ENCODE data around the gene GOLPH3L. TPM values are rescaled to one million over a fixed set of nuclear protein-coding genes. Genes with fewer than 3 reads are reported as not detected.
"Not testable (repeated sequence)": the region's sequence is repeated elsewhere in the genome, so short reads cannot be mapped to it uniquely, and the experiment has no call there.

The GOLPH3L gene
- total RNA-seq, 1 donor from 2014 or later = 14.7 TPM

DNA sequence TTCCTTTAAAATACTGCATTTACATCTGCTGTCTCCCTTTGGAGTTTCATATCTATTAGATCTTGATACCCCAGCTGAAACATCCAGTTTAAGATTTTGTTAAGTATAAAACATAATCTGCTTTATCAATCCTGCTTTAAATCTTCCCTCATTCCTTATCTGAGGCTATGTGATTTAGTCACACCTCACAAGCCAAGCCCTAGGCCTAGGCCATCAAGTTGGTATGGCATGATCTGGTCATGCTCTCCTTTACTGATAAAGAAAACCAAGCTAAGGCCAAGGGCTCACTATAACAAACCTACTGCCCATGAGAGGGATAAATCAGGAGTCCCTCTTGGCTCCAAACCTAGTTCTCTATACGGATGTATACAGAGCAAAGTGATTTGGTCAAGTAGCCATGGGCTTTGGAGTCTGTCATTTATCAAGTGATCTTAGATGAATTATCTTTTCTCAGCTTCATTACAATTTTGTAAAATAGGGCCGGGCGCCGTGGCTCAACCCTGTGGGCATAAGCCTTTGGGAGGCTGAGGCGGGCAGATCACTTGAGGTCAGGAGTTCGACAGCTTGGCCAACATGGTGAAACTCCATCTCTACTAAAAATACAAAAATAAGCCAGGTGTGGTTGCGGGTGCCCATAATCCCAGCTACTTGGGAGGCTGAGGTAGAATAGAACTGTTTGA, 90.4 kb downstream of the GOLPH3L start:
- peaks cover 3 to 27% of the 10 kb centered on the region in 2 donors for H3K4me1 ChIP-seq
- no peak overlapping the region for H3K27ac ChIP-seq
- intact Hi-C loops (cut with DNase I) = no loop called here
- H3K36me3 ChIP-seq = no peaks in the 10 kb centered on the region
- no peak for DNase-seq (ENCODE audit: low spot score in 2 of 2)
- H3K4me3 ChIP-seq = no peak overlapping the region
- TF ChIP-seq, protein P1, sequence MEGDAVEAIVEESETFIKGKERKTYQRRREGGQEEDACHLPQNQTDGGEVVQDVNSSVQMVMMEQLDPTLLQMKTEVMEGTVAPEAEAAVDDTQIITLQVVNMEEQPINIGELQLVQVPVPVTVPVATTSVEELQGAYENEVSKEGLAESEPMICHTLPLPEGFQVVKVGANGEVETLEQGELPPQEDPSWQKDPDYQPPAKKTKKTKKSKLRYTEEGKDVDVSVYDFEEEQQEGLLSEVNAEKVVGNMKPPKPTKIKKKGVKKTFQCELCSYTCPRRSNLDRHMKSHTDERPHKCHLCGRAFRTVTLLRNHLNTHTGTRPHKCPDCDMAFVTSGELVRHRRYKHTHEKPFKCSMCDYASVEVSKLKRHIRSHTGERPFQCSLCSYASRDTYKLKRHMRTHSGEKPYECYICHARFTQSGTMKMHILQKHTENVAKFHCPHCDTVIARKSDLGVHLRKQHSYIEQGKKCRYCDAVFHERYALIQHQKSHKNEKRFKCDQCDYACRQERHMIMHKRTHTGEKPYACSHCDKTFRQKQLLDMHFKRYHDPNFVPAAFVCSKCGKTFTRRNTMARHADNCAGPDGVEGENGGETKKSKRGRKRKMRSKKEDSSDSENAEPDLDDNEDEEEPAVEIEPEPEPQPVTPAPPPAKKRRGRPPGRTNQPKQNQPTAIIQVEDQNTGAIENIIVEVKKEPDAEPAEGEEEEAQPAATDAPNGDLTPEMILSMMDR (IDR thresholded peaks at IDR 0.05) = no peak
- H3K9me3 ChIP-seq = no peaks in the 10 kb centered on the region
- H3K27me3 ChIP-seq = no peaks in the 10 kb centered on the region

DNA sequence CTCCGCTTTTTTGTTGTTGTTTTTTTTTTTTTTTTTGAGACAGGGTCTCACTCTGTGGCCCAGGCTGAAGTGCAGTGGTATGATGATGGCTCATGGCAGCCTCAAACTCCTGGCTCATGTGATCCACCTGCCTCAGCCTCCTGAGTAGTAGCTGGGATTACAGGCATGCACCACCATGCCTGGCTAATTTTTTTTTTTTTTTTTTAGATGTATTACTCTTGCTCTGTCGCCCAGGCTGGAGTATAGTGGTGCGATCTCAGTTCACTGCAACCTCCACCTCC, 91.6 kb downstream of the GOLPH3L start:
- not testable (repeated sequence) for H3K36me3 ChIP-seq; H3K27me3 ChIP-seq; H3K4me3 ChIP-seq; DNase-seq (ENCODE audit: low spot score in 2 of 2); H3K9me3 ChIP-seq
- intact Hi-C loops (cut with DNase I) = loop anchor here (2.0 kb wide), 1 partner anchor 27 kb away; the partner anchor contains the start of gene MCL1
- Histone ChIP-seq H3K4me1 (peaks cover 3 to 16% of the 10 kb centered on the region in 2 donors), H3K27ac (peak overlapping the region; percentile 78 to 88)

GRCh38 chr1:150604226-150604588, 92.7 kb downstream of the GOLPH3L start:
- Histone ChIP-seq H3K4me1 (peaks cover 3 to 7% of the 10 kb centered on the region in 2 donors), H3K9me3 (no peaks in the 10 kb centered on the region), H3K27ac (peak overlapping the region; percentile 78 to 88), H3K27me3 (no peaks in the 10 kb centered on the region), H3K36me3 (peaks cover 4 to 15% of the 10 kb centered on the region in 2 donors), H3K4me3 (no peak overlapping the region)
- TF ChIP-seq, protein P1 (IDR thresholded peaks at IDR 0.05) = no peak
- intact Hi-C loops (cut with DNase I) = loop anchor here (2.0 kb wide), 1 partner anchor 25 kb away; the partner anchor contains the start of gene MCL1
- DNase-seq (ENCODE audit: low spot score in 2 of 2) = no peak

DNA sequence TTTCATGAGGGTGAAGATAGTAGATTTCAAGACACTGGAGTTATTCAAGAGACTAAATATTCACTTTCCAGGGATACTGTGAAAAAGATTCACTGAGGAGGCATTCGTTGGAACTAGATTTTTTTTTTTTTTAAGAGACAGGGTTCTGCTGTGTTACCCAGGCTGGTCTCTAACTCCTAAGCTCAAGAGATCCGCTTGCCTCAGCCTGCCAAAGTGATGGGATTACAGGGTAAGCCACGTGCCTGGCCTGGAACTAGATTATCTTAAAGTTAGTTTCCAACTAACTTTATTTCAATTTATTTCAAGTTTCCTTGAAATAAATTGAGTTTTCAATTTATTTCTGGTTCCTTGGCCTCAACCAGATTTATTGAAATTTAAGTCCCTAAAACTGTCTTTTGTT, 93.2 kb downstream of the GOLPH3L start:
- Histone ChIP-seq H3K9me3 (no peaks in the 10 kb centered on the region), H3K4me3 (no peak overlapping the region), H3K4me1 (peaks cover 3 to 7% of the 10 kb centered on the region in 2 donors), H3K27me3 (no peaks in the 10 kb centered on the region), H3K27ac (peak overlapping the region; percentile 78 to 88), H3K36me3 (peaks cover 4 to 15% of the 10 kb centered on the region in 2 donors)
- TF ChIP-seq, protein P1 (IDR thresholded peaks at IDR 0.05) = no peak
- DNase-seq (ENCODE audit: low spot score in 2 of 2) = no peak
- intact Hi-C loops (cut with DNase I) = loop anchor here (2.0 kb wide), 1 partner anchor 25 kb away; the partner anchor contains the start of gene MCL1

GRCh38 chr1:150602372-150602771, 94.6 kb downstream of the GOLPH3L start:
- intact Hi-C loops (cut with DNase I); H3K4me1 ChIP-seq; H3K27ac ChIP-seq; H3K4me3 ChIP-seq; DNase-seq (ENCODE audit: low spot score in 2 of 2); H3K27me3 ChIP-seq; H3K9me3 ChIP-seq: not testable (repeated sequence)
- H3K36me3 ChIP-seq = peaks cover 4 to 15% of the 10 kb centered on the region in 2 donors

DNA sequence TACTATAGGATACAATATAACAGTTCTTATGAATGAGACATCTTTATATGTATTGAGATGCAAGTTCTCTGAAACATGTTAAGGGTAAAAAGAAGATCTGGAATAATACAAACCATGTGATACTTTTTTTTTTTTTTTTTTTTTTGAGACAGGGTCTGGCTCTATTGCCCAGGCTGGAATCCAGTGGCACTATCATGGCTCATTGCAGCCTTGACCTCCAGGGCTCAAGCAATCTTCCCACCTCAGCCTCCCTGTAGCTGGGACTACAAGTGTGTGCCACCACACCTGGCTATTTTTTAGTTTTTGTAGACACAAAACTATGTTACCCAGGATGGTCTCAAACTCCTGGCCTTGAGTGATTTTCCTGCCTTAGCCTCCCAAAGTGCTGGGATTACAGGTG, 95.4 kb downstream of the GOLPH3L start:
- Histone ChIP-seq H3K27ac (no peak overlapping the region), H3K27me3 (no peaks in the 10 kb centered on the region), H3K4me3 (no peak overlapping the region), H3K9me3 (no peaks in the 10 kb centered on the region), H3K4me1 (peaks cover 3 to 7% of the 10 kb centered on the region in 2 donors), H3K36me3 (peaks cover 4 to 15% of the 10 kb centered on the region in 2 donors)
- no peak for DNase-seq (ENCODE audit: low spot score in 2 of 2)
- TF ChIP-seq, protein P1 (IDR thresholded peaks at IDR 0.05) = no peak
- intact Hi-C loops (cut with DNase I) = no loop called here

DNA sequence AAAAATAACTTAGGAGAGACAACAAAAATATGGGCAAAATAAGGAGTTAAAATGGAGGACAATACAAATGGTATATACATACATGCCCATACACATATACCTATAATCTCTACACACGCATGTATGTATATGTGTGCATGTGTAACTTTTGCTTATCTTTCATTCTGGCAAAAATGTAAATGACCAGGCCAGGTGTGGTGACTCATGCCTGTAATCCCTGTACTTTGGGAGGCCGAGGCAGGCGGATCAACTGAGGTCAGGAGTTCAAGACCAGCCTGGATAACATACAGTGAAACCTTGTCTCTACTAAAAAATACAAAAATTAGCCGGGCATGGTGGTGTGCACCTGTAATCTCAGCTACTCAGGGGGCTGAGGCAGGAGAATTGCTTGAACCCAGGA, 98.6 kb downstream of the GOLPH3L start:
- intact Hi-C loops (cut with DNase I); H3K9me3 ChIP-seq; H3K27ac ChIP-seq; H3K27me3 ChIP-seq; H3K4me1 ChIP-seq; H3K4me3 ChIP-seq; DNase-seq (ENCODE audit: low spot score in 2 of 2): not testable (repeated sequence)
- H3K36me3 ChIP-seq = peaks cover 4 to 15% of the 10 kb centered on the region in 2 donors
